Effector memory CD4-positive, alpha-beta T cell (primary cell): ENCODE results near the gene OTOGL.
"Not testable (repeated sequence)": the region's sequence is repeated elsewhere in the genome, so short reads cannot be mapped to it uniquely, and the experiment has no call there.

Experiments
- DNase-seq, 3 donors: peaks; one replicate each; pipeline ENCODE4 v3.0.0-alpha.2; 2020
- H3K27ac ChIP-seq: 2 replicates; pipeline ENCODE4 v1.7.0; 2013; ENCODE audit warnings: mild to moderate bottlenecking, low read length, moderate library complexity; ENCODE audit not compliant: insufficient read depth, poor library complexity, severe bottlenecking
- H3K27me3 ChIP-seq: replicated peaks from 2 replicates; pipeline ENCODE4 v1.7.0; 2013; ENCODE audit warnings: mild to moderate bottlenecking, low read length; ENCODE audit not compliant: insufficient read depth, control insufficient read depth, poor library complexity, severe bottlenecking
- H3K36me3 ChIP-seq: 2 replicates; pipeline ENCODE4 v1.7.0; 2013; ENCODE audit warnings: mild to moderate bottlenecking, low read length, moderate library complexity; ENCODE audit not compliant: control insufficient read depth, insufficient read depth
- H3K4me1 ChIP-seq: 2 replicates; pipeline ENCODE4 v1.7.0; 2013; ENCODE audit warnings: low read length, mild to moderate bottlenecking; ENCODE audit not compliant: control insufficient read depth, insufficient read depth, poor library complexity, severe bottlenecking
- H3K4me3 ChIP-seq: 2 replicates; pipeline ENCODE4 v1.7.0; 2013; ENCODE audit warnings: low read length, low read depth, mild to moderate bottlenecking; ENCODE audit not compliant: insufficient read depth, poor library complexity, severe bottlenecking
- H3K9me3 ChIP-seq: 2 replicates; pipeline ENCODE4 v1.7.0; 2013; ENCODE audit warnings: mild to moderate bottlenecking, low read length, moderate library complexity; ENCODE audit not compliant: control insufficient read depth

OTOGL gene

DNA sequence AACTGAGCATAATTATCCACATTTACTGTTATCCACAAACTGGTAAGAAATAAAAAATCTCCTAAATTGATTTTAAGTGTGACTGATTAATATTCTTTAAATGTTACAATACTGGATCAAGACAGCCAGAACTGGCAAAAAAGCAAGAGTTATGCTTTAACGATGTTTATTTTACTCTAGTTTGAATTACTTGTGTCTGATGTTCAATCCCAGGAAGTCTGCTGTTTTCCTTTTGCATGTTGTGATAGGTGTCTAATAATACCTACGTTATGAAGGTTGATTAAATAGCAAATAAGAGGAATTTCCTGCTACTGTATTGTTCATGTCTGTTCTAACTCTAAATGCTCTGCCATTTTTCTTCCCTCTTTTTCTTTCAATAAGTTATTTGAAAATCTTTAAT lies 34.4 kb upstream of the OTOGL start:
- DNase-seq: no peak
- Histone ChIP-seq H3K4me3 (no peak overlapping the region), H3K27me3 (no peaks in the 10 kb centered on the region), H3K36me3 (no peaks in the 10 kb centered on the region), H3K9me3 (no peaks in the 10 kb centered on the region), H3K4me1 (no peaks in the 10 kb centered on the region), H3K27ac (no peak overlapping the region)

DNA sequence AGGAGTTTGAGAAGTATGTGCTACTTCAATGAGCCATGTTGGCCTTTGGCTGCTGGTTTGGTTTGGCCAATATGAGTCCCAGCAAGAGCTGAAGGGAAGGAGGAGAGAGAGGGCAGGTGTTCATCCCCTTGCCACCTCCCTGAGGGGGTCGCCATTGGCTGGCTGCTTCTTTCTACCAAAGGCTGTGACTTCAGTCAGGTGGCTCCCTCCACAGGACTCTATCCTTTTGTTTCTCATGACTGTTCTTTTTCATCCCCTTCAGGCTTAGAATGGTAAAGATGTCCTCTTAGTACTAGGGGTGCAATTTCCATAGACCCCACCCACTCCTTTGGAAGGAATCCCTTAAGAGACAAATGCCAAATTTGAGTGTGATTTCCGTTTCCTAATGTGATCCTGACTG lies 31.2 kb upstream of the OTOGL start:
- H3K27me3 ChIP-seq: no peaks in the 10 kb centered on the region
- H3K4me1 ChIP-seq: no peaks in the 10 kb centered on the region
- no peak for DNase-seq
- H3K4me3 ChIP-seq: no peak overlapping the region
- no peaks in the 10 kb centered on the region for H3K36me3 ChIP-seq
- no peak overlapping the region for H3K27ac ChIP-seq
- no peaks in the 10 kb centered on the region for H3K9me3 ChIP-seq

DNA sequence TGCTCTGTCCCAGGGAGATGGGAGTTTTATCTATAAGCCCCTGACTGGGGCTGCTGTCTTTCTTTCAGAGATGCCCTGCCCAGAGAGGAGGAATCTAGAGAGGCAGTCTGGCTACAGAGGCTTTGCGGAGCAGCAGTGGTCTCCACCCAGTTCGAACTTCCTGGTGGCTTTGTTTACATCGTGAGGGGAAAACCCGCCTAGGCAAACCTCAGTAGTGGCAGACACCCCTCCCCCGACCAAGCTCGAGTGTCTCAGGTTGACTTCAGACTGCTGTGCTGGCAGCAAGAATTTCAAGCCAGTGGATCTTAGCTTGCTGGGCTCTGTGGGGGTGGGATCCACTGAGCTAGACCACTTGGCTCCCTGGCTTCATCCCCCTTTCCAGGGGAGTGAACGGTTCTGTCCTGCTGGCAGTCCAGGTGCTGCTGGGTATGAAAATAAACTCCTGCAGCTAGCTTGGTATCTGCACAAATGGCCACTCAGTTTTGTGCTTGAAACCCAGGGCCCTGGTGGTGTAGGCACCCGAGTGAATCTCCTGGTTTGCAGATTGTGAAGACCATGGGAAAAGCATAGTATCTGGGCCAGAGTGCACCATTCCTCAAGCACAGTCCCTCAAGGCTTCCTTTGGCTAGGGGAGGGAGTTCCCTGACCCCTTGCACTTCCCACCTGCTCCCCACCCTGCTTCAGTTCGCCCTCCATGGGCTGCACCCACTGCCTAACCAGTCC lies 15.3 kb upstream of the OTOGL start:
- not testable (repeated sequence) for H3K9me3 ChIP-seq, H3K36me3 ChIP-seq, H3K4me3 ChIP-seq, H3K27me3 ChIP-seq
- peak overlapping the region; percentile 18 for H3K27ac ChIP-seq
- peak in 2 of 3 donors; percentile 23 to 31 for DNase-seq
- peaks cover 12% of the 10 kb centered on the region for H3K4me1 ChIP-seq

DNA sequence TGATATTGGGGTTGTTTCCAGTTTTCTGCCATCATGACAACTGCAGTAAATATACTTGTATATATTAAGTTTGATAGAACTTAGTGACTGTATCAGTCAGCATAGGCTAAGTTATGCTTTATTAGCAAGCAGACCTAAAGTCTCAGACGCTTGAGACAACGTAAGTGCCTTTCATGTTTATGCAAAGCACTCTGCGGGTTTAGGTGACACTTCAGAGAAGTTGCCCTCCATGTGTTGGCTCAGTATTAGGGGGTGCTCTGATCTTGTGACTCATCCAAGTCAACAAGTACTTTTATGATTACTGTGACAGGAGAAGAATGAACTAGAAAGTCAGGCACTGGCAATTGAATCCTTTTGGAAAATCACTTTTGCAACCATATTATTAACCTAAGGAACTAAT lies 13.3 kb upstream of the OTOGL start:
- no peak for DNase-seq
- Histone ChIP-seq H3K36me3 (no peaks in the 10 kb centered on the region), H3K27me3 (no peaks in the 10 kb centered on the region), H3K27ac (no peak overlapping the region), H3K4me3 (no peak overlapping the region), H3K9me3 (peaks cover 4% of the 10 kb centered on the region), H3K4me1 (peaks cover 12% of the 10 kb centered on the region)

DNA sequence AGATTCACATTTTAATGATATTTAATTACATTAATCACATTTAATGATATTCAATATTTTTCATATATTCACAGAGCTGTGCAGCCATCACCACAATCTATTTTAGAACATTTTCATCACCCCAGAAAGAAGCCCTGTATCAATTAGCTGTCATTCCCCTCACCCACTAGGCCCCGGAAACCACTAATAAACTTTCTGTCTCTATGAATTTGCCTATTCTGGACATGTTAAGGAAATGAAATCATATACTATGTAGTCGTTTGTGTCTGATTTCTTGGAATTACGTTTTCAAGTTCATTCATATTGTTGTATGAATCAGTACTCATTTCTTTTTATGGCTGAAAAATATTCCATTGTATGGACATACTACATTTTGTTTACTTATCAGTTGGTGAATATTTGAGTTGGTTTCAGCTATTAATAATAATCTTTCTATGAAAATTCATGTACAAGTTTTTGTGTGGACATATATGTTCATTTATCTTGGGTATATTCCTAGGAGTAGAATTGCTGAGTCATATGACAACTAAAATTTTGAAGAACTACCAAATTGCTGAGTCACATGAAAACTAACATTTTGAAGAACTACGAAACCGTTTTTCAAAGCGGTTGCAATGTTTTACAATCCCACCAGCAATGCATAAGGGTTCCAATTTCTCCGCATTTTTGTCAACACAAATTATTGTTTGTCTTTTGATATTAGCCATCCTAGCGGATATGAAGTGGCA lies 11.7 kb upstream of the OTOGL start:
- Histone ChIP-seq H3K4me1 (peaks cover 12% of the 10 kb centered on the region), H3K27me3 (no peaks in the 10 kb centered on the region), H3K27ac (no peak overlapping the region), H3K36me3 (no peaks in the 10 kb centered on the region), H3K9me3 (no peaks in the 10 kb centered on the region), H3K4me3 (no peak overlapping the region)
- DNase-seq: no peak

DNA sequence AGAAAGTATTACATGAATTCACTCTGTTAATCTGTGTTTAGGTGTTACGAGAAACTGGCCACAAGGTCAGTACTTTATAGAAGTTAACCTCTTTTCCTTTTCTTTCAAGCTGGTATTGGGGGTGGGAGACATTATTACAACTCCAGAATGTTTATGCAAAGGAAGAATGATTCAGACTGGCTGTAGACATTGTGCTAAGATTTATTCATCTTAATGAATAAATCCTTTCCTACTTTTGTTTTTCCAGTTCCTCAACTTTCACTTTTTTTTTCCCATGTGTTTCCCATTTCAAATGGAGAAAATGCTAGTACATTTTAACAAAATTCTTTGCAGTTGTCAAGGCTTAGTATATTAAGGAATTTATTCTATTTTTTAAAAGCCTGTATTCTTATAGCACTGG lies 1.3 kb downstream of the OTOGL start:
- Histone ChIP-seq H3K27me3 (no peaks in the 10 kb centered on the region), H3K27ac (no peak overlapping the region), H3K4me3 (no peak overlapping the region), H3K9me3 (no peaks in the 10 kb centered on the region), H3K36me3 (no peaks in the 10 kb centered on the region), H3K4me1 (no peaks in the 10 kb centered on the region)
- DNase-seq: no peak

DNA sequence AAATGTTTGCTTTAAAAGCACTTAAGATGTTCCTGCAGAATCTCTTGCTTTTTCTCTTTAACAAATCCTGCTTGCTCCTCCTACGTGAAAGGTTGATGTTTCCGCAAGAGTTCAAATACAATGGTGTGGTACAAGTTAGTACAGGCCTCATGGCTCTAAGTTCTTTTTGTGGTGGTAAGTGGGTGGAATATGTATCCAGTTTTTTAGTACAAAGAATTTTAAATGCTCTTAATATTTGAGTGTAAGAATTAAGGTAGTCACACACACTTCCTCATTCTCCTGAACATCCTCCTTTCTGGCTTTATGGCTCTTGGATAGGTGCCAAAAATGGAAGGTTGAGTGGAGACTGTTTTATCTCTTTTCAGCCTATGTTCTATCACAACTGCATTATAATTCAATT lies 1.8 kb downstream of the OTOGL start:
- H3K27ac ChIP-seq: no peak overlapping the region
- no peaks in the 10 kb centered on the region for H3K27me3 ChIP-seq
- DNase-seq: no peak
- H3K9me3 ChIP-seq: no peaks in the 10 kb centered on the region
- no peaks in the 10 kb centered on the region for H3K36me3 ChIP-seq
- no peak overlapping the region for H3K4me3 ChIP-seq
- H3K4me1 ChIP-seq: no peaks in the 10 kb centered on the region

DNA sequence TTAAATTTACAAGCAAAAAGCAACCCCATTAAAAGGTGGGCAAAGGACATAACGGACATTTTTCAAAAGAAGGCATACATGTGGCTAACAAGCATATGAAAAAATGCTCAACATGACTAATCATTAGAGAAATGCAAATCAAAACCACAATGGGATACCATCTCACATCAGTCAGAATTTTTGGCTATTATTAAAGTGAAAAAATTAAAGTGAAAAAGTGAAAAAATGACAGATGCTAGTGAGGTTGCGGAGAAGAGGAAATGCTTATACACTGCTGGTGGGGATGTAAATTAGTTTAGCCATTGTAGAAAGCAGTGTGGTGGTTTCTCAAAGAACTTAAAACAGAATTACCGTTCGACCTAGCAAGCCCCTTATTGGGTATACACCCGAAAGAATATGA lies 7.9 kb downstream of the OTOGL start:
- no peak overlapping the region for H3K27ac ChIP-seq
- H3K4me1 ChIP-seq: no peaks in the 10 kb centered on the region

DNA sequence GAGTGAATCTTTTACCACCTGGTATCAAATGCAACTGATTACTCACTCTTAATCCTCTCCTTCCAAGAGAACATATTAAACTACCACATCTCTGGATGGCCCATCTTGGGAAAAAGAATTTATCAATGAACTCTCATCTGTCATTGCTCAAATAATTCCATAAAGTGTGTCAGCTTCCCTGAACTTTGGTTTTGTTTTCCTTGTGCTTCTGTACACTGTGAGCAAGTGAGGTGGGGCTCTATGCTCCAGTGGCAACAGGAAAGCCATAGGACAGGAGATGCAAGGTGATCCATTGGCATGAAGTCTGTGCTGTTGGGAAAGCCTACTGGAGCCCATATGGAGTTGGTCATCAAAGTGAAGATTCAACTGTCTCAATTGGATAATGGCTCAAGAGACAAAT lies 17.4 kb downstream of the OTOGL start:
- H3K9me3 ChIP-seq: no peaks in the 10 kb centered on the region
- H3K36me3 ChIP-seq: no peaks in the 10 kb centered on the region
- no peak for DNase-seq
- H3K4me3 ChIP-seq: no peak overlapping the region
- H3K27ac ChIP-seq: no peak overlapping the region
- H3K4me1 ChIP-seq: no peaks in the 10 kb centered on the region
- H3K27me3 ChIP-seq: no peaks in the 10 kb centered on the region

More for the DNA sequence above, 7.9 kb downstream of the OTOGL start:
- Histone ChIP-seq H3K27me3 (no peaks in the 10 kb centered on the region), H3K36me3 (no peaks in the 10 kb centered on the region), H3K9me3 (no peaks in the 10 kb centered on the region), H3K4me3 (no peak overlapping the region)
- DNase-seq: no peak

DNA sequence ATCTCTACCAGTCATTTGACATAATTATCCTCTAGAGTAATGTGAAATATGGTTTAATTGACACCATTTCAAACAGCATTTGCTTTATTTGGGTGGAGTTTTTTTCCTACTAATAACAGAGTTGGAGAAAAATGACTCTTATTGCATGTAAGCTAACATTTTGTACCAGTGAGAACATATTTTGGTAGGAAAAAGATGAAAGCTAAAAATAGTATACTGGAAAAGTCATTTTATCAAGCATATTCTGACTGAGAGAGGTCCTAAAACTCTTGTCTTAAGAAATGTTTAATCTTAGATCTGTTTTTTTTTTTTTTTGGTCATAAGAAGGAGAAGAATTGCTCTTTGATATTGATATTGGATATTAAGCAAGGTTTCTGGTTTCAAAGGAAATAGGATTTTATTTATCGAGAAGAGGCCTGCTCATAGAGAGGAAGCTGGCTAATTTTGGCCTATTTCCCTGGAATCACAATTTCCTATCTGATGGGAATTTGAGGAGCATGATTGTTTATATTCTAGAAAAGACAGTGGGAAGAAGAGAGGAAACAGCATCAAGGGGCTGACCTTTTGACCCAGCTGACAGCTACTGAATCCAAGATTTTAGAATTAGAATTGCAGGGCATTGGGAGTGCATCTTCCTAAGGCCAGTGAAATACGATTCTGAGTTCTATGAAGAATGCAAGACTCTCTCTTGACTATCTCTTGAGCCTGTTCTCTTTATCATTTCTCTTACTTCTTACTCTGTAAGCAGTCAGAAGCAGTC lies 19.4 kb downstream of the OTOGL start:
- DNase-seq: no peak
- H3K27me3 ChIP-seq: no peaks in the 10 kb centered on the region
- no peaks in the 10 kb centered on the region for H3K9me3 ChIP-seq
- no peak overlapping the region for H3K27ac ChIP-seq
- H3K36me3 ChIP-seq: no peaks in the 10 kb centered on the region
- H3K4me3 ChIP-seq: no peak overlapping the region
- no peaks in the 10 kb centered on the region for H3K4me1 ChIP-seq
